ENCODE measurements around the gene ITGA6.

Gene ITGA6

GRCh38 chr2:172409042-172409441 is 18.3 kb upstream of the ITGA6 start:
- no peak for DNase-seq
- TF ChIP-seq CTCF (IDR thresholded peaks at IDR 0.05; ENCODE audit: low read depth, low read length) = no peak
- H3K27ac ChIP-seq = no peak overlapping the region
- H3K4me3 ChIP-seq (ENCODE audit: low read depth, low read length) = no peak overlapping the region
- no peaks in the 10 kb centered on the region for H3K27me3 ChIP-seq (ENCODE audit: insufficient read depth, low read depth, severe bottlenecking)
- H3K36me3 ChIP-seq = no peaks in the 10 kb centered on the region
- H3K9me3 ChIP-seq (ENCODE audit: severe bottlenecking) = no peaks in the 10 kb centered on the region

GRCh38 chr2:172412984-172413492 is 14.3 kb upstream of the ITGA6 start:
- H3K36me3 ChIP-seq = no peaks in the 10 kb centered on the region
- TF ChIP-seq CTCF (IDR thresholded peaks at IDR 0.05; ENCODE audit: low read depth, low read length) = no peak
- H3K9me3 ChIP-seq (ENCODE audit: severe bottlenecking) = no peaks in the 10 kb centered on the region
- DNase-seq = no peak
- H3K27ac ChIP-seq = no peak overlapping the region
- no peaks in the 10 kb centered on the region for H3K27me3 ChIP-seq (ENCODE audit: insufficient read depth, low read depth, severe bottlenecking)
- H3K4me3 ChIP-seq (ENCODE audit: low read depth, low read length) = no peak overlapping the region

- Histone ChIP-seq H3K27ac (no peak overlapping the region), H3K36me3 (no peaks in the 10 kb centered on the region), H3K27me3 (ENCODE audit: insufficient read depth, low read depth, severe bottlenecking) (no peaks in the 10 kb centered on the region), H3K9me3 (ENCODE audit: severe bottlenecking) (no peaks in the 10 kb centered on the region), H3K4me3 (ENCODE audit: low read depth, low read length) (no peak overlapping the region)
- no peak for DNase-seq
- TF ChIP-seq CTCF (IDR thresholded peaks at IDR 0.05; ENCODE audit: low read depth, low read length) = no peak
These were observed 12.1 kb upstream of the ITGA6 start for GRCh38 chr2:172415157-172415864.

- H3K27ac ChIP-seq = no peak overlapping the region
- no peaks in the 10 kb centered on the region for H3K27me3 ChIP-seq (ENCODE audit: insufficient read depth, low read depth, severe bottlenecking)
- H3K9me3 ChIP-seq (ENCODE audit: severe bottlenecking) = no peaks in the 10 kb centered on the region
- H3K4me3 ChIP-seq (ENCODE audit: low read depth, low read length) = no peak overlapping the region
- DNase-seq = no peak
- H3K36me3 ChIP-seq = no peaks in the 10 kb centered on the region
- TF ChIP-seq CTCF (IDR thresholded peaks at IDR 0.05; ENCODE audit: low read depth, low read length) = no peak
These were observed 11.6 kb upstream of the ITGA6 start for GRCh38 chr2:172415865-172416183.

- Histone ChIP-seq H3K27ac (no peak overlapping the region), H3K9me3 (ENCODE audit: severe bottlenecking) (no peaks in the 10 kb centered on the region), H3K27me3 (ENCODE audit: insufficient read depth, low read depth, severe bottlenecking) (no peaks in the 10 kb centered on the region), H3K36me3 (no peaks in the 10 kb centered on the region), H3K4me3 (ENCODE audit: low read depth, low read length) (no peak overlapping the region)
- no peak for TF ChIP-seq CTCF (IDR thresholded peaks at IDR 0.05; ENCODE audit: low read depth, low read length)
- DNase-seq = no peak
These were observed 10.8 kb upstream of the ITGA6 start for GRCh38 chr2:172416447-172417058.
